ENCODE measurements around the gene DECR2. TPM values are rescaled to one million over a fixed set of nuclear protein-coding genes. Genes with fewer than 3 reads are reported as not detected.

The DECR2 gene
- total RNA-seq = 10 to 100 TPM in 1 of 2 donors, 1 to 10 TPM in 1; 4.5 to 28.6 TPM

GRCh38 chr16:401468-402348, at the start of gene DECR2:
Gene DECR2, plus strand, starts transcription at chr16:401885. Its CDS starts 79 bp downstream, at chr16:401964.
- peaks cover 0 to 1% of the 10 kb centered on the region in 2 donors for H3K27me3 Mint-ChIP-seq

GRCh38 chr16:352547-353403, 48.9 kb upstream of the DECR2 start, which contains the start of gene AXIN1:
Gene AXIN1, minus strand, starts transcription at chr16:352723. Its CDS starts 5,698 bp downstream, at chr16:347025.
- no peaks in the 10 kb centered on the region for H3K36me3 Mint-ChIP-seq
- ATAC-seq = peak; percentile 90 to 93
- H3K4me3 Mint-ChIP-seq = peak within 1 kb of the TSS; percentile 84
- DNase-seq (ENCODE audit: low spot score) = peak; percentile 100
- no peaks in the 10 kb centered on the region for H3K27me3 Mint-ChIP-seq
- no peaks in the 10 kb centered on the region for H3K9me3 Mint-ChIP-seq
- peak within 1 kb of the TSS; percentile 55 to 79 for H3K27ac Mint-ChIP-seq
- peaks cover 34 to 44% of the 10 kb centered on the region in 2 donors for H3K4me1 Mint-ChIP-seq (ENCODE audit: low read depth in 2 of 2)

More at GRCh38 chr16:401468-402348, at the start of gene DECR2:
- DNase-seq (ENCODE audit: low spot score) (peak; percentile 95), ATAC-seq (peak; percentile 93 to 95)
- Mint-ChIP-seq H3K9me3 (no peaks in the 10 kb centered on the region), H3K36me3 (no peaks in the 10 kb centered on the region), H3K4me3 (peak within 1 kb of the TSS; percentile 75), H3K27ac (peak within 1 kb of the TSS; percentile 38 to 72), H3K4me1 (ENCODE audit: low read depth in 2 of 2) (peaks cover 8 to 10% of the 10 kb centered on the region in 2 donors)

DNA sequence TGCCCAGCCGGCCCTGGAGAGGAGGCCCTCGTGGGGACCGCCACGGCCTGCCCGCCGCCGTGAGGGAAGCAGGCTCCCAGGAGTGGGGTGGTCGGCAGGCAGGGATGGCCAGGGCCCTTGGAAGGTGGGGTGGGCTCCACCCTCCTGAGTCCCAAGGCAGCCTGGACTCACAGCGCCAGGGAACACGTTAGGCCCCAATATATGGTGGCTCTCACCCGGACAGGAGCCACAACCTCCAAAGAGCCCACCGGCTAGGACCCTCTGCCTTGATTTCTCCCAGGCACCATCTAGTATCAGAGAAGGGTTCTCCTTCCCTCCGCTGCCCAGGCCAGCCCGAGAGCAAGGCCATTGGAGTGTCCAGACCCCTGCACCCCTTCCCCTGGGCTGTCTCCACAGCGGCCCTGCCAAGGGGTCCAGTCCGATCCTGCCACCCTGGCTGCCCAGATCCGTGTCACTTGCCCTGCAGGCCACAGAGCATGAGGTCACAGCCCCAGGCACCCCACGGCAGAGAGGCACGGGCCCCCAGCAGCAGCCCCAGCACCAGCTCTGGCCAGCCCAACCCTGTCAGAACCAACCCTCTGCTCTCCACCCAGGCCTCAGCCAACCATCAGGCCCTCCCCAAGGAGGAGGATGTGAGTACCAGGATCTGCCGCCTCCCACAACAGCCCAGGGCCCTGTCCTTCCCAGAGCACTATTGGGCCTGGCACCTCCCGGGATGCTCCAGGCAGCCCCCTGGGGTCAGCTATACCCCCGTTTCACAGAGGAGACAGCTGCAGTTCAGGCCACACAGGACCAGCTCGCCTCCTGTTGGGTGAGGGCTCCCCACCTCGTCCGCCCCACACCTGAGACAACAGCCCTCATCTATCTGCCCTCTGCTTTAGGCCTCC, 48.0 kb upstream of the DECR2 start:
- Mint-ChIP-seq H3K9me3 (no peaks in the 10 kb centered on the region), H3K27me3 (no peaks in the 10 kb centered on the region), H3K36me3 (no peaks in the 10 kb centered on the region), H3K27ac (peak overlapping the region; percentile 18 to 85), H3K4me3 (peak overlapping the region; percentile 65), H3K4me1 (ENCODE audit: low read depth in 2 of 2) (peaks cover 26 to 37% of the 10 kb centered on the region in 2 donors)
- no peak for DNase-seq (ENCODE audit: low spot score)
- ATAC-seq = no peak

DNA sequence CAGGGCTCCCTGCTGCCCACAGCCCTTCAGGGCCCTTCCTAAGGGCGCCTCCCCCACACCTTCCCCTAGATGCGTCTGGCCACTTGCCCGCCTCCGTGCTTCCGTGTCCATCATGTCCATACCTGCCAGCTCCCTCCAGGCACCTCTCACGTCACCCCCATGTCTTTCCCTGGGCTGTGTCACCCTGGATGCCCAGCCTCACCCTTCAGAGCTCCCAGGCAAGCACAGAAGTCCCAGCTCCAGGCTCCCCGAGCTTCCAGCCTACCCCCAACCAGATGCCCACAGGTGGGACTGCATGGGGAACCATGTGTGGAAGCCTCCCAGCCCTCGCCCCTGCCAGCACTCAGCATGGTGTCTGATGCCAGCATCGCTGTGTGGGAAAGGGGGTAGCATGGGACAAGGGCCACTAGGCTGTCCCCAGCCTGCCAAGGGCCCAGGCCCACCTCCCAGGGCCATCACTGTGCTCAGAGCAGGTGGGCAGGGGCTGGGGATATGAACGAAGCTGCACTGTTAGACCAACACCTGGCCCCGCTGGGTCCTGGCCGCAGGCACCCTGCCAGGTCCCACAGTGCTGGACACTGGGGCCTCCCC, 47.3 kb upstream of the DECR2 start:
- Mint-ChIP-seq H3K4me3 (peak overlapping the region; percentile 65), H3K36me3 (no peaks in the 10 kb centered on the region), H3K9me3 (no peaks in the 10 kb centered on the region), H3K27me3 (no peaks in the 10 kb centered on the region), H3K27ac (peak overlapping the region; percentile 18 to 85), H3K4me1 (ENCODE audit: low read depth in 2 of 2) (peaks cover 21 to 30% of the 10 kb centered on the region in 2 donors)
- ATAC-seq = no peak
- no peak for DNase-seq (ENCODE audit: low spot score)

DNA sequence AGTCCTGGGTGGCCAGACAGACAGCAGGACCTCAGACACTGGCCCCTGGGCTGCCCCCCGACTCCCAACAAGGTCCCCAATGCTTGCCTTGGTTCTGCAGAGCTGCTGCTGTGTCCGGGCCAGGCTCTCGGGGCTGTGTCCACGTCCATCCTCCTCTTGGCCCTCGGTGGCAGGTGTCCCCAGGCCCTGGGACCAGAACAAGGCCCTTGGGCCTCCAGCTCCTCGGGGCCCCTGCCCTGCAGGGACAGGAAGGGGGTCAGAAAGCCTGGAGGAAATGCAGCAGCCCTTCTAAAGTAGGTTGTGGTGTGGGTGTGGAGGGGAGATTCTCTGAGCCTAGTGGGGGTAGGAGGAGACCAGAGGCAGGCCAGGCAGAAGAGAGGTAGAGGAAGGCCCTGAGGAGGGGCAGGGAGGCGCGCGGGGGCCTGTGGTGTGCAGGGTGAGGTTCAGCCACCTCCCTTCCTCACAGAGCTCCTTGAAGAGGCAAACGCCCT, 46.7 kb upstream of the DECR2 start:
- H3K27me3 Mint-ChIP-seq = no peaks in the 10 kb centered on the region
- DNase-seq (ENCODE audit: low spot score) (no peak), ATAC-seq (no peak)
- peak overlapping the region; percentile 72 to 85 for H3K27ac Mint-ChIP-seq
- H3K36me3 Mint-ChIP-seq = no peaks in the 10 kb centered on the region
- peaks cover 15 to 23% of the 10 kb centered on the region in 2 donors for H3K4me1 Mint-ChIP-seq (ENCODE audit: low read depth in 2 of 2)
- H3K4me3 Mint-ChIP-seq = peak overlapping the region; percentile 65
- H3K9me3 Mint-ChIP-seq = no peaks in the 10 kb centered on the region

GRCh38 chr16:356741-357140, 44.9 kb upstream of the DECR2 start:
- ATAC-seq = no peak
- H3K9me3 Mint-ChIP-seq = no peaks in the 10 kb centered on the region

GRCh38 chr16:359067-359763, 42.5 kb upstream of the DECR2 start:
- peaks cover 9 to 15% of the 10 kb centered on the region in 2 donors for H3K4me1 Mint-ChIP-seq (ENCODE audit: low read depth in 2 of 2)
- no peak for ATAC-seq
- no peak for DNase-seq (ENCODE audit: low spot score)
- H3K27ac Mint-ChIP-seq = no peak overlapping the region
- no peaks in the 10 kb centered on the region for H3K27me3 Mint-ChIP-seq
- H3K4me3 Mint-ChIP-seq = no peak overlapping the region
- no peaks in the 10 kb centered on the region for H3K36me3 Mint-ChIP-seq
- no peaks in the 10 kb centered on the region for H3K9me3 Mint-ChIP-seq

More at GRCh38 chr16:356741-357140, 44.9 kb upstream of the DECR2 start:
- H3K36me3 Mint-ChIP-seq = no peaks in the 10 kb centered on the region
- no peak for DNase-seq (ENCODE audit: low spot score)
- H3K4me3 Mint-ChIP-seq = no peak overlapping the region
- H3K27me3 Mint-ChIP-seq = no peaks in the 10 kb centered on the region
- peaks cover 8 to 17% of the 10 kb centered on the region in 2 donors for H3K4me1 Mint-ChIP-seq (ENCODE audit: low read depth in 2 of 2)
- H3K27ac Mint-ChIP-seq = peak overlapping the region in 1 of 2 donors; percentile 48

DNA sequence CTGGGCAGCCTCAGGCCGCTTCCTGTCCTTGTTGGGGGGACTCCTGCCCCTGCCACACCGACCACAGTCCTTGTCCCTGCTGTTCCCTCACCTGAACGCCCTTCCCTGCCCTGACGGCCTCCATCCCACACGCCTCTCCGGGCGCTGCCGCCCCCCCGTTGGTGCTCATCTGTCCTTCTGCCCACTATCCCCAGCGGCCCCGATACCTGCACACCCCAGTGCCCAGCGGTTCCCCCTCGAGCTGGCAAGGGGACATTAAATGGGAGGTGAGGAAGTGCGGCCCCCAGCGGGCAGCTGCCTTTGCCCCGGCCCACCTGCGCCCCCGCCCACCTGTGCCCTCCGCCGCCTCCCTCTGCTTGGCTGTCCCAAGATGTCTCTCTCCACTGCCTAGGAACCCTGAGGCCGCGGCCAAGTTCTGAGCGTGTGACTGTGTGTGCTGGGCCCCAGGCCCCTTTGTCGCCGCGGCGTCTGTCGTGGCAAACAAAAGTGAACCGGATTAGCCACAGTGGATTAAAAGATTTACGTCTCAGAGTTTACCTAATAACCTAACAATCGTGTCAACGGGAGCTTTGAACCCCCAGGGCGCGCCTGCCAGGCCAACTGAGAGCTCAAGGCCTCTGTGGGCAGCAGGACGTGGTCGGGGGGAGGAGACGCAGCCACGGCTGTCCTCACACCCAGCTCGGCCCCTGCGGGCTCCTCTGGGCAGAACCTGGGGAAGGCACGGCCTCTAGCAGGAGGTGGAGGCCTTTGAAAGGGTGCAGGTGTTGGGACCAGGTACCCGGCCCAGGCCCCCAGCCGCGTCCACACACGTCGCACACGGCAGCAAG, 41.6 kb upstream of the DECR2 start:
- Mint-ChIP-seq H3K36me3 (no peaks in the 10 kb centered on the region), H3K4me3 (no peak overlapping the region), H3K27ac (no peak overlapping the region), H3K27me3 (no peaks in the 10 kb centered on the region), H3K4me1 (ENCODE audit: low read depth in 2 of 2) (peaks cover 6 to 11% of the 10 kb centered on the region in 2 donors), H3K9me3 (no peaks in the 10 kb centered on the region)
- DNase-seq (ENCODE audit: low spot score) (no peak), ATAC-seq (no peak)

DNA sequence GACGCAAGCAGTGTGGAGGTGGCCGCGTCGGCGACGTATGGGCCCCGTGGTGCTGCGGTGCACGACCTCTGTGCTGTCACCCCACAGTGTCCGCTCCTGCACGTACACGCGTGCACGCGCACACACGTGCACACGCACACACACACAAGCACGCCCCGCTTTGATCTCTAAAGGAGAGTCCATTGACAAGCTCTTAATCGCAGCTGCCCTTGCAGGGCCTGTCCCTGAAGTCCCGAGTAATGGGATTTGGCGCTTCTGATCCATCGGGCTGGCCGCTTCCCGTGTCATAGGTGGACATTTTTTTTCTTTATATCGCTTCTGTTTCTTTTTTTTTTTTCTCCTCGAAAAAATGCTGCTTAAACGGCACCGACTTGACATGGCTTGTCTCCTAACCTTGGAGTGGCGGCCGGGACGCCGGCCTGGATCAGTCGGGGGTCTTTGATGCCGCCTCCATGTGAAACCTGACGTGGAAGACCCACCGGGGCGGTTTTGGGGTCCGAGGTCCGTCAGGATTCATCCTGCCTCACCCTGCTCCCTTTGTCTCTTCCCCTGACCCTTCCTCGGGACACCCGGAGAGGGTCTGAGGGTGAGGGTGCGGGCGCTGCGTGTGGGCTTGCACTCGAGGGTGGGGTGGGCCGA, 40.9 kb upstream of the DECR2 start:
- no peak for DNase-seq (ENCODE audit: low spot score)
- no peaks in the 10 kb centered on the region for H3K9me3 Mint-ChIP-seq
- no peaks in the 10 kb centered on the region for H3K36me3 Mint-ChIP-seq
- no peaks in the 10 kb centered on the region for H3K27me3 Mint-ChIP-seq
- no peak for ATAC-seq
- H3K4me3 Mint-ChIP-seq = no peak overlapping the region
- peaks cover 5 to 6% of the 10 kb centered on the region in 2 donors for H3K4me1 Mint-ChIP-seq (ENCODE audit: low read depth in 2 of 2)
- no peak overlapping the region for H3K27ac Mint-ChIP-seq

GRCh38 chr16:361341-361871, 40.3 kb upstream of the DECR2 start:
- DNase-seq (ENCODE audit: low spot score) = no peak
- H3K27ac Mint-ChIP-seq = no peak overlapping the region
- no peak for ATAC-seq

More at GRCh38 chr16:361341-361871, 40.3 kb upstream of the DECR2 start:
- H3K27me3 Mint-ChIP-seq = no peaks in the 10 kb centered on the region
- H3K9me3 Mint-ChIP-seq = no peaks in the 10 kb centered on the region
- H3K4me3 Mint-ChIP-seq = no peak overlapping the region
- no peaks in the 10 kb centered on the region for H3K36me3 Mint-ChIP-seq
- peaks cover 5 to 6% of the 10 kb centered on the region in 2 donors for H3K4me1 Mint-ChIP-seq (ENCODE audit: low read depth in 2 of 2)

Data from natural killer cell treated with Interleukin-12 subunit alpha and Interleukin-12 subunit beta and Interleukin-15 and Interleukin-18, amount 100 ng/mL, for 72 hours (primary cell).